Liver (tissue), 9 donors: ENCODE results near the gene RSPRY1. TPM values are rescaled to one million over a fixed set of nuclear protein-coding genes. Genes with fewer than 3 reads are reported as not detected.

Source experiments
- DNase-seq: peaks from one replicate; pipeline ENCODE4 v3.0.0-alpha.2; 2017; ENCODE audit warnings: low spot score
- H3K27ac ChIP-seq, 2 donors: one replicate each; pipeline ENCODE4 v1.7.0; 2013; ENCODE audit warnings: inconsistent platforms in 2 of 2, low read length in 2 of 2, control low read depth in 1 of 2, low read depth in 1 of 2, mild to moderate bottlenecking in 1 of 2
- H3K27me3 ChIP-seq, 4 donors: one replicate each; pipeline versions ENCODE4 v1.6.1 to v1.7.0; 2013; ENCODE audit warnings: low read length in 3 of 4, inconsistent platforms in 1 of 4, mild to moderate bottlenecking in 1 of 4, moderate library complexity in 1 of 4; ENCODE audit not compliant: control insufficient read depth in 4 of 4, insufficient read depth in 4 of 4
- H3K36me3 ChIP-seq, 4 donors: one replicate each; pipeline versions ENCODE4 v1.6.1 to v1.7.0; 2013; ENCODE audit warnings: low read length in 3 of 4, mild to moderate bottlenecking in 3 of 4, low read depth in 1 of 4, moderate library complexity in 1 of 4; ENCODE audit not compliant: control insufficient read depth in 4 of 4, insufficient read depth in 3 of 4
- H3K4me1 ChIP-seq, 4 donors: one replicate each; pipeline versions ENCODE4 v1.6.1 to v1.7.0; 2013; ENCODE audit warnings: low read length in 3 of 4, mild to moderate bottlenecking in 3 of 4, moderate library complexity in 1 of 4; ENCODE audit not compliant: control insufficient read depth in 4 of 4, insufficient read depth in 4 of 4
- H3K4me3 ChIP-seq, 3 donors: one replicate each; pipeline versions ENCODE4 v1.6.1 to v1.7.0; 2013; ENCODE audit warnings: low read length in 3 of 3, control low read depth in 1 of 3, low read depth in 1 of 3, mild to moderate bottlenecking in 1 of 3
- H3K9ac ChIP-seq, 2 donors: one replicate each; pipeline ENCODE4 v1.7.0; 2013; ENCODE audit warnings: low read length in 2 of 2, mild to moderate bottlenecking in 2 of 2, moderate library complexity in 2 of 2, control low read depth in 1 of 2, low read depth in 1 of 2
- H3K9me3 ChIP-seq, 4 donors: one replicate each; pipeline versions ENCODE4 v1.6.1 to v1.7.0; 2013; ENCODE audit warnings: low read length in 3 of 4; ENCODE audit not compliant: control insufficient read depth in 4 of 4
- EGR1 ChIP-seq, 2 donors: IDR thresholded peaks; 2 replicates each; pipeline ENCODE4 v1.6.1; 2016 to 2018; ENCODE audit warnings: antibody characterized with exemption in 2 of 2, low read depth in 2 of 2
- FOXA1 ChIP-seq: IDR thresholded peaks from 2 replicates; pipeline ENCODE4 v1.6.1; 2016; ENCODE audit warnings: antibody characterized with exemption
- FOXA2 ChIP-seq: IDR thresholded peaks from 2 replicates; pipeline ENCODE4 v1.6.1; 2016; ENCODE audit warnings: antibody characterized with exemption
- GABPA ChIP-seq, 2 donors: IDR thresholded peaks in 1 of 2; conservative IDR thresholded peaks in 1 of 2; 2 replicates each; pipeline ENCODE4 v1.6.1; 2016; ENCODE audit warnings: antibody characterized with exemption in 2 of 2, mild to moderate bottlenecking in 1 of 2, moderate library complexity in 1 of 2
- HNF4A ChIP-seq, 2 donors: conservative IDR thresholded peaks; 2 replicates each; pipeline ENCODE4 v1.6.1; 2016; ENCODE audit warnings: antibody characterized with exemption in 2 of 2, mild to moderate bottlenecking in 2 of 2
- HNF4G ChIP-seq: IDR thresholded peaks from 2 replicates; pipeline ENCODE4 v1.6.1; 2016; ENCODE audit warnings: antibody characterized with exemption
- JUND ChIP-seq, 2 donors: IDR thresholded peaks; 2 replicates each; pipeline ENCODE4 v1.6.1; 2016; ENCODE audit warnings: antibody characterized with exemption in 2 of 2
- NR2F2 ChIP-seq: IDR thresholded peaks from 2 replicates; pipeline ENCODE4 v1.6.1; 2016; ENCODE audit warnings: antibody characterized with exemption
- RAD21 ChIP-seq, 2 donors: IDR thresholded peaks; 2 replicates each; pipeline ENCODE4 v1.6.1; 2016; ENCODE audit warnings: antibody characterized with exemption in 2 of 2, mild to moderate bottlenecking in 2 of 2
- RXRA ChIP-seq, 2 donors: IDR thresholded peaks; 2 replicates each; pipeline ENCODE4 v1.6.1; 2017 to 2018; ENCODE audit warnings: antibody characterized with exemption in 2 of 2, mild to moderate bottlenecking in 1 of 2
- SP1 ChIP-seq: IDR thresholded peaks from 2 replicates; pipeline ENCODE4 v1.6.1; 2018; ENCODE audit warnings: antibody characterized with exemption, mild to moderate bottlenecking
- TAF1 ChIP-seq: conservative IDR thresholded peaks from 2 replicates; pipeline ENCODE4 v1.6.1; 2016; ENCODE audit warnings: antibody characterized with exemption, mild to moderate bottlenecking
- YY1 ChIP-seq: IDR thresholded peaks from 2 replicates; pipeline ENCODE4 v1.6.1; 2016; ENCODE audit warnings: antibody characterized with exemption, mild to moderate bottlenecking
- WGBS: extraction: QIAGEN DNeasy Blood & Tissue Kit; methylation state at CpG from one replicate; pipeline ENCODE4 v1.1.7; 2013; 5-methylcytosine and 5-hydroxymethylcytosine counted together
- polyA plus RNA-seq, 2 donors: library from polyadenylated mRNA; stranded (reverse) in 1 of 2; unstranded in 1 of 2; fragments of 200-250 nt in 1 of 2; fragments of >200 nt in 1 of 2; fragmentation: Nextera tagmentation in 1 of 2; extraction: Ambion mirVana in 1 of 2; gene quantifications; one replicate each; pipeline versions ENCODE4 v1.2.1 to v1.2.3, GENCODE V29; 2013 to 2015
- total RNA-seq, 2 donors: library from RNA; depleted of rRNA; stranded (reverse); fragments of >200 nt; gene quantifications; one replicate each; pipeline ENCODE4 v1.2.3, GENCODE V29; 2014
- TF ChIP-seq, protein P1 (sequence below): IDR thresholded peaks from 2 replicates; pipeline ENCODE4 v1.6.1; 2016; ENCODE audit warnings: antibody characterized with exemption, mild to moderate bottlenecking
- TF ChIP-seq, protein P2 (sequence below): IDR thresholded peaks from 2 replicates; pipeline ENCODE4 v1.6.1; 2016; ENCODE audit warnings: antibody characterized with exemption
- TF ChIP-seq, protein P3 (sequence below): IDR thresholded peaks from 2 replicates; pipeline ENCODE4 v1.6.1; 2016; ENCODE audit warnings: antibody characterized with exemption
- TF ChIP-seq, protein P4 (sequence below): fragments of 150-350 bp; IDR thresholded peaks from 2 replicates; pipeline ENCODE4 v1.5.1; 2017; ENCODE audit warnings: improper control_type of control experiment, low read depth, low read length; ENCODE audit not compliant: missing input control
- TF ChIP-seq, protein P5 (sequence below): IDR thresholded peaks from 2 replicates; pipeline ENCODE4 v1.6.1; 2016; ENCODE audit warnings: antibody characterized with exemption
- donor health status: healthy.
- donor health status: healthy.
- donor health status: healthy.
- donor health status: healthy.
- donor health status: healthy.

Gene RSPRY1
- total and polyA plus RNA-seq, 4 donors, result 10.9 to 27.6 (median 20.2) TPM

DNA sequence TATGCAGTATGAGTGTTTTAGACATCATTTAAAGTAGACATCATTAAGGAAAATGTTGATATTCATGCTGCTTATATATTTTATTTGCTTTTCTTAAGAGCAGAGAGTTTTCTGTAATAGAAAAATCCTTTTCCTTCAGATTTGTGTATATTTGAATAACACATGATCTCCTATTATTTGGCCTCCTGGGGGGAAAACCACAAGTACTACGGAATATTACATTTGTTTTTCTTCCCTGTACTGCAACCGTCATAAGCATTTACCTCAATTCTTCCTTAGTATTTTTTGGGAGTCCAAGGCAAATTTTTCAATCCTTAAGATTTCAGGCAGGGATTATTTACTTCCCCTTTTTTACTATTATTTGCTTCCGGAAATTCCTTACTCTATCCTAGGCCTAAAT, 6.0 kb downstream of the RSPRY1 start (continued):
- TF ChIP-seq, protein P1, sequence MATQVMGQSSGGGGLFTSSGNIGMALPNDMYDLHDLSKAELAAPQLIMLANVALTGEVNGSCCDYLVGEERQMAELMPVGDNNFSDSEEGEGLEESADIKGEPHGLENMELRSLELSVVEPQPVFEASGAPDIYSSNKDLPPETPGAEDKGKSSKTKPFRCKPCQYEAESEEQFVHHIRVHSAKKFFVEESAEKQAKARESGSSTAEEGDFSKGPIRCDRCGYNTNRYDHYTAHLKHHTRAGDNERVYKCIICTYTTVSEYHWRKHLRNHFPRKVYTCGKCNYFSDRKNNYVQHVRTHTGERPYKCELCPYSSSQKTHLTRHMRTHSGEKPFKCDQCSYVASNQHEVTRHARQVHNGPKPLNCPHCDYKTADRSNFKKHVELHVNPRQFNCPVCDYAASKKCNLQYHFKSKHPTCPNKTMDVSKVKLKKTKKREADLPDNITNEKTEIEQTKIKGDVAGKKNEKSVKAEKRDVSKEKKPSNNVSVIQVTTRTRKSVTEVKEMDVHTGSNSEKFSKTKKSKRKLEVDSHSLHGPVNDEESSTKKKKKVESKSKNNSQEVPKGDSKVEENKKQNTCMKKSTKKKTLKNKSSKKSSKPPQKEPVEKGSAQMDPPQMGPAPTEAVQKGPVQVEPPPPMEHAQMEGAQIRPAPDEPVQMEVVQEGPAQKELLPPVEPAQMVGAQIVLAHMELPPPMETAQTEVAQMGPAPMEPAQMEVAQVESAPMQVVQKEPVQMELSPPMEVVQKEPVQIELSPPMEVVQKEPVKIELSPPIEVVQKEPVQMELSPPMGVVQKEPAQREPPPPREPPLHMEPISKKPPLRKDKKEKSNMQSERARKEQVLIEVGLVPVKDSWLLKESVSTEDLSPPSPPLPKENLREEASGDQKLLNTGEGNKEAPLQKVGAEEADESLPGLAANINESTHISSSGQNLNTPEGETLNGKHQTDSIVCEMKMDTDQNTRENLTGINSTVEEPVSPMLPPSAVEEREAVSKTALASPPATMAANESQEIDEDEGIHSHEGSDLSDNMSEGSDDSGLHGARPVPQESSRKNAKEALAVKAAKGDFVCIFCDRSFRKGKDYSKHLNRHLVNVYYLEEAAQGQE, result no peak
- TF ChIP-seq FOXA2, result no peak
- no peak for TF ChIP-seq GABPA (IDR thresholded peaks at IDR 0.05 in 1 of 2, conservative IDR thresholded peaks at IDR 0.05 in 1 of 2)
- TF ChIP-seq SP1, result no peak

DNA sequence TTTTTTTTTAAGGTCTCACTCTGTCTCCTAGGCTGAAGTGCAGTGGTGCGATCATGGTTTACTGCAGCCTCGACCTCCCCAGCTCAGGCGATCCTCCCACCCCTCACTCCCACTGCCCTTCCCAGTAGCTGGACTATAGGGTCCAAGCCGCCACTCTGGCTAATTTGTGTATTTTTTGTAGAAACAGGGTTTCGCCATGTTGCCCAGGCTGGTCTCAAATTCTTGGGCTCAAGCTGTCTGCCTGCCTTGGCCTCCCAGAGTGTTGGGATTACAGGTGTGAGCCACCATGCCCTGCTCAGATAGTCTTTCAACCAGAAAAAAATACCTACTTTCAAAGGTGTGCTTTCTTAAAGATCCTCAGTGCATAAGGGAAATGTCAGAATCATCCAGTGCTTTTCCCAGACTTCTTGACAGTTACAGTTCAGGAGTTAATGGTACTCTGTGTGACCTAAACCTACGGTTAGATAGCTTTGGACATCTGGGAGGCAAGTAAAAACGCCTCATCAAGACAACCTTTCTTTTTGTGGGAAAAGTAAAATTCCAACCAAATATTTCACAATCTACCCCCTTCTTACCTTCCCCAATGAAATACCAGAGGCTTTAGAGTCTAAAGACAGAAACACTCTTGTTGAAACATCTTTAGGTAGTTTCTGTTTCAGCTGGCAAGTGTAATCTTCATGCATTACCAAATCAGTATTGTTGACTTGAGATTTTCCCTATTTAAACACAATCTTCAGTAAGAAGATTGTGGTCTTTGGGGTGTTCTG, 6.8 kb downstream of the RSPRY1 start:
- no peak for TF ChIP-seq EGR1 (IDR thresholded peaks at IDR 0.05; ENCODE audit: low read depth in 2 of 2)
- WGBS, result 78% methylated on average over 7 of the region's 7 CpGs
- DNase-seq, result no peak
- Histone ChIP-seq H3K4me1 (peaks cover 9 to 31% (median 11%) of the 10 kb centered on the region in 4 donors), H3K27ac (peak overlapping the region in 1 of 2 donors; percentile 18), H3K36me3 (no peaks in the 10 kb centered on the region), H3K27me3 (no peaks in the 10 kb centered on the region), H3K9me3 (no peaks in the 10 kb centered on the region), H3K9ac (no peak overlapping the region), H3K4me3 (no peak overlapping the region)

DNA sequence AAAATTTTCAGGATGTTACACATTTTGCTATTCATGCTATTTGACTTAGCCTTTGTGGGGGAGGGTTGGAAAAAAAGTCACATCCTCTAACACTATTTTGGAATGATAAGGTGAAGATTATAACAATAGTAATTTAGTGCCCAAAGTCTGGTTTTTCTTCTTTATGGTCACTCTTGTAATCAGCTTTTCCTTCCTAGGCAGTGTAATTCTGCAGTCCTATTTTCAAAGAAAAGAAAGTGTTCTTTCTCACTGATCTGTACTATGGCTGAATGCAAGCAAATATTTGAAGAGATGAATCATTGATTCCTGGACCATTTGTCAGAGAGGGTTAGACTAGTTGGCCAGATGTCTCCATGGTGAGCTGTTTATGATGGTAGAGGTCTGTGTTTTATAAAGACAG, 8.4 kb downstream of the RSPRY1 start:
- H3K36me3 ChIP-seq, result no peaks in the 10 kb centered on the region
- H3K27me3 ChIP-seq, result no peaks in the 10 kb centered on the region
- TF ChIP-seq RAD21 (IDR thresholded peaks at IDR 0.05) (peak in 1 of 2 donors; percentile 8), HNF4A (conservative IDR thresholded peaks at IDR 0.05) (peak; percentile 28 to 65), RXRA (IDR thresholded peaks at IDR 0.05) (peak in 1 of 2 donors; percentile 42), TAF1 (no peak), FOXA1 (no peak), GABPA (IDR thresholded peaks at IDR 0.05 in 1 of 2, conservative IDR thresholded peaks at IDR 0.05 in 1 of 2) (no peak), FOXA2 (peak; percentile 57), SP1 (peak; percentile 7), YY1 (peak; percentile 76), JUND (IDR thresholded peaks at IDR 0.05) (peak in 1 of 2 donors; percentile 96), NR2F2 (no peak), HNF4G (no peak), EGR1 (IDR thresholded peaks at IDR 0.05; ENCODE audit: low read depth in 2 of 2) (peak in 1 of 2 donors; percentile 45)
- TF ChIP-seq, protein P1, result no peak
- TF ChIP-seq, protein P2, sequence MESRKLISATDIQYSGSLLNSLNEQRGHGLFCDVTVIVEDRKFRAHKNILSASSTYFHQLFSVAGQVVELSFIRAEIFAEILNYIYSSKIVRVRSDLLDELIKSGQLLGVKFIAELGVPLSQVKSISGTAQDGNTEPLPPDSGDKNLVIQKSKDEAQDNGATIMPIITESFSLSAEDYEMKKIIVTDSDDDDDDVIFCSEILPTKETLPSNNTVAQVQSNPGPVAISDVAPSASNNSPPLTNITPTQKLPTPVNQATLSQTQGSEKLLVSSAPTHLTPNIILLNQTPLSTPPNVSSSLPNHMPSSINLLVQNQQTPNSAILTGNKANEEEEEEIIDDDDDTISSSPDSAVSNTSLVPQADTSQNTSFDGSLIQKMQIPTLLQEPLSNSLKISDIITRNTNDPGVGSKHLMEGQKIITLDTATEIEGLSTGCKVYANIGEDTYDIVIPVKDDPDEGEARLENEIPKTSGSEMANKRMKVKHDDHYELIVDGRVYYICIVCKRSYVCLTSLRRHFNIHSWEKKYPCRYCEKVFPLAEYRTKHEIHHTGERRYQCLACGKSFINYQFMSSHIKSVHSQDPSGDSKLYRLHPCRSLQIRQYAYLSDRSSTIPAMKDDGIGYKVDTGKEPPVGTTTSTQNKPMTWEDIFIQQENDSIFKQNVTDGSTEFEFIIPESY, result no peak
- TF ChIP-seq, protein P3, sequence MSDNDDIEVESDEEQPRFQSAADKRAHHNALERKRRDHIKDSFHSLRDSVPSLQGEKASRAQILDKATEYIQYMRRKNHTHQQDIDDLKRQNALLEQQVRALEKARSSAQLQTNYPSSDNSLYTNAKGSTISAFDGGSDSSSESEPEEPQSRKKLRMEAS, result no peak
- TF ChIP-seq, protein P4, sequence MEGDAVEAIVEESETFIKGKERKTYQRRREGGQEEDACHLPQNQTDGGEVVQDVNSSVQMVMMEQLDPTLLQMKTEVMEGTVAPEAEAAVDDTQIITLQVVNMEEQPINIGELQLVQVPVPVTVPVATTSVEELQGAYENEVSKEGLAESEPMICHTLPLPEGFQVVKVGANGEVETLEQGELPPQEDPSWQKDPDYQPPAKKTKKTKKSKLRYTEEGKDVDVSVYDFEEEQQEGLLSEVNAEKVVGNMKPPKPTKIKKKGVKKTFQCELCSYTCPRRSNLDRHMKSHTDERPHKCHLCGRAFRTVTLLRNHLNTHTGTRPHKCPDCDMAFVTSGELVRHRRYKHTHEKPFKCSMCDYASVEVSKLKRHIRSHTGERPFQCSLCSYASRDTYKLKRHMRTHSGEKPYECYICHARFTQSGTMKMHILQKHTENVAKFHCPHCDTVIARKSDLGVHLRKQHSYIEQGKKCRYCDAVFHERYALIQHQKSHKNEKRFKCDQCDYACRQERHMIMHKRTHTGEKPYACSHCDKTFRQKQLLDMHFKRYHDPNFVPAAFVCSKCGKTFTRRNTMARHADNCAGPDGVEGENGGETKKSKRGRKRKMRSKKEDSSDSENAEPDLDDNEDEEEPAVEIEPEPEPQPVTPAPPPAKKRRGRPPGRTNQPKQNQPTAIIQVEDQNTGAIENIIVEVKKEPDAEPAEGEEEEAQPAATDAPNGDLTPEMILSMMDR, result no peak
- TF ChIP-seq, protein P5, sequence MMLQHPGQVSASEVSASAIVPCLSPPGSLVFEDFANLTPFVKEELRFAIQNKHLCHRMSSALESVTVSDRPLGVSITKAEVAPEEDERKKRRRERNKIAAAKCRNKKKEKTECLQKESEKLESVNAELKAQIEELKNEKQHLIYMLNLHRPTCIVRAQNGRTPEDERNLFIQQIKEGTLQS, result peak; percentile 18
- H3K4me3 ChIP-seq, result no peak overlapping the region
- H3K9me3 ChIP-seq, result no peaks in the 10 kb centered on the region
- no peak overlapping the region for H3K9ac ChIP-seq
- H3K4me1 ChIP-seq, result peaks cover 8 to 27% (median 10%) of the 10 kb centered on the region in 4 donors
- peak overlapping the region; percentile 51 to 62 for H3K27ac ChIP-seq
- DNase-seq, result no peak
